HEK293T (cell line): ENCODE results near the gene LYRM9.

ENCODE experiments used
- CTBP1 ChIP-seq: fragments of 450-650 bp; IDR thresholded peaks from 2 replicates; pipeline ENCODE4 v1.6.1; 2016; ENCODE audit warnings: borderline replicate concordance
- FOXA1 ChIP-seq: fragments of 450-650 bp; IDR thresholded peaks from 2 replicates; pipeline ENCODE4 v1.6.1; 2016; ENCODE audit warnings: mild to moderate bottlenecking
- SUZ12 ChIP-seq: fragments of 450-650 bp; IDR thresholded peaks from 2 replicates; pipeline ENCODE4 v1.6.1; 2016; ENCODE audit warnings: mild to moderate bottlenecking

- TF ChIP-seq SUZ12 (no peak), CTBP1 (no peak), FOXA1 (no peak)
Observed at GRCh38 chr17:27873746-27874145, 19.4 kb downstream of the LYRM9 start.
